Measurements from ENCODE around the gene ZNF516.

ZNF516 gene

DNA sequence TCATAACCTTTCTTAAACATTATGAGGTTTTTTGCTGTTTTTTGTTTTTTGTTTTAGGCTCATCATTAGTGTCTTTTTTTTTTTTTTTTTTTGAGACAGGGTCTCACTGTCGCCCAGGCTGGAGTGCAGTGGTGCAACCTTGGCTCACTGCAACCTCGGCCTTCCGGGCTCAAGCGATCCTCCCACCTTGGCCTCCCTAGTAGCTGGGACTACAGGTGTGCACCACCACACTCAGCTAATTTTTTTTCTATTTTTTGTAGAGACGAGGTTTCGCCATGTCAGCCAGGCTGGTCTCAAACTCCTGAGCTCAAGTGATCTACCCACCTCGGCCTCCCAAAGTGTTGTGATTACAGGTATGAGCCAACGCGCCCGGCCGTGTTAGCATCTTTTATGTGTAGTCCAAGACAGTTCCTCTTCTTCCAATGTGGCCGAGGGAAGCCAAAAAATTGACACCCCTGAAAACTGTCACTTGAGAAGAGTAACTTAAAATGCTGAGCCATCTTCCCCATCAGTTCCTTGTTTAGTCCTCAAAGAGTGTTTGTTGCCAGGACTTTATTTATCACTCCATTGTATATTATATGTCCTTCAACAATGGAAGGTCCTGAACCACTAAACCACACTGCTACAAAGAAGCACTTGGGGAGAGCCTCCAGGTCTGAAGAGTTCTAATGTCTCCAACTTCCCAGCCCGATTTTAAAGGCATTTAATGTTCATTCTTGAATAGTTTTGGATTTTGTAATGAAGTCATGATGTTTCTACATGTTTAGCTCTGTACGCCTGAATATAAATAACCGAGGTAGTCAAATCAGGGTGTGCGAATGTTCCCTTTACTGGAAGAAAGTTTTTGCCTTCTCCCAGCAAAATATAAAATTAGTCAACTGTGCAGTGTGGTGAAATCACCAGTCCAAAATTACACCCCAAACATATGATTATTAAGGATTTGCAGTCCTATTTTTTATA lies 26.4 kb downstream of the ZNF516 start:
- DNase-seq, result no peak

DNA sequence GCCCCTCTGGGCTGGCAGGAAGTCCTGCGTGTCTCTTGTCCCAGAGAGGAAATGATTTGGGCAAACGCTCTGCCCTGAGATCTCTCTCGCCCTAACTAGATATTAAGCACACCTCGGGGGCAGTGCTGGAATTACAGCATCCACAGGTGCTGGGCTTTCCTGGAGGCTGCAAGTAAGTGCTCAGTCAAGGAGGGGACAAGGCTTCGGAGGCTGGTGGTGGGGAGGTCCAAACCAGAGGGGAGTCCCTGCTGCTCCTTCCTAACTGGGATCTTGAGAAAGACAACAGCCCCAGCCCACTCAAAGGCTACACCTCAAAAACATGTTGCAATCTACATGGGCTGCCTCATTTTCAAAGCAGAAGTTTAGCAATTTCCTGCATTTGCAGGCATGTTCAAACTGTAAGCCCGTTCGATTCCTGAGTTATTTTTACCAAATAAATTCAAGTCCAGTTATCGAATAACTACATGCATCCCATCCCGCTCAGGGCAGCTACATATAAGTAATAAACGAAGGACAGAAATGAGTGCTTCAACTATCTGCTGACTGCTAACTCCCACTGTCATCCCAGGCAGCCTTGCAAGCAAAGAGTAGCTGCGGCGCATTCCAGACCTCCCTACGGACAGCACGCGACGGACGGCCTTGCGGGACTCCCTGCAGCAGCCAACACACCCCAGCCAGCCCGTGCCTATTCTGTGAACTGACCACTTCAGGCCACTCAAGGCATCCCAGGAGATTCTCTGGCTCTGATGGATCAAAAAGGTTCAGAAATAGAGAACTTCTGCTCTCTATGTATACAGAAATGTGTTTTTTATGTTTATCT lies 27.5 kb downstream of the ZNF516 start:
- no peak for DNase-seq

DNA sequence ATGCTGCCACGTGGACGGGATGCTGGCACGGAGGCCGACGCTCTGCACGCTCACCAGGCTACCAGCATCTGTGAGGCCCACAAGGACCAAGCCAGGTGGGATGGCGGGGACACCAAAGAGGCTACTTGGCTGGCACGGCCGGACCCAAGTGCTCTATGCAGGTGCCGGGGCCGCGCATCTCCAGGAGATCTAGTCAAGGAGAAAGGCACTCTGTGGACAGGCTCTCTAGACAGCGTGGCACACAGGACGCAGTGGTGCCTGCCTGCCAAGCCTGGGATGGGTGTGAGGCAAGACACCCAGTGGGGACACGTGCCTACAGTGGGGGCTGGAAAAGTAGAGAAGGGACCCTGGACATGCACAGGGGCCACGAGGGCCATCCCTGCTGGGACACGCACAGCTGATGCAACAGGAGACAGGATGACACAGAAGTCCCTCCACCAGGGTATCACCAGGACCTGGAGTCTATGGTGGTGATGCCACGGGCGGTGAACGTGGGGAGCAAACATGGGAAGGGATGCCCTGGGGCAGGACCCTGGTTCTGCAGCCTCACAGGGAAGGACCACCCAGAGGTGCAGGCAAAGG lies 28.5 kb downstream of the ZNF516 start:
- no peak for DNase-seq

DNA sequence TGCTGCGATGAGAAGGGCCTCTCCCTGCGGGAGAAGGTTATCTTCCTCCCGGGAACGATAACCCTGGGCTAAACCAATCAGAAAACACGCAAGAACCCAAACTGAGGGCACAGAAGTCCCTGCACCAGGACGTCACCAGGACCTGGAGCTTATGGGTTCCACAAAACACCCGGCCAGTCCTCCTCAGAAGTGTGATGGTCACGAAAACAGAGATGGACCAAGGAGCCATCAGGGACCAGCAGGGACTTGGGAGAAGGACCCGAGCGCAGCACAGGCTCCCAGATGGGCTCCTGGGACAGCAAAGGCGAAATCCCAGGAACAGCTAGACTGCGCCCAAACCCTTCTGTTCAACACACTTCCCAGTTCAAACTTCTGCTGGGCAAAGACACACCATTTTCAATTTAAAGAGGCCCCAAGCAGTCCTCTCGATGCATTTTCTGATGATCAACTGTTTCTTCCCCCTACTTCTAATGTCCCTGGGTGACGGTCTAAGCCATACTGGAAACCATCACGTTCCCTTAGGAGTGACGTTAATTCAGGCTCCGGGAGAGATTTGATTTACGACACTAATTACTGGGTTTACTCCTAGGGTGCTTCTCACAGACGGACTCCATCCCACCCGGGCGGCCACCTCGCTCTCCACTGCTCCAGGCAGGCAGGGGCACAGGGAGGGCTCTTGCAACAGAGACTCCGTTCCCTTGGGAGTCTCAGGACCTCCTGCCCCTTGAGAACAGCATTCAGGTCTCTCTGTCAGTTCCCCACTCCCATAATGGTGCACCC lies 29.2 kb downstream of the ZNF516 start:
- DNase-seq, result no peak

DNA sequence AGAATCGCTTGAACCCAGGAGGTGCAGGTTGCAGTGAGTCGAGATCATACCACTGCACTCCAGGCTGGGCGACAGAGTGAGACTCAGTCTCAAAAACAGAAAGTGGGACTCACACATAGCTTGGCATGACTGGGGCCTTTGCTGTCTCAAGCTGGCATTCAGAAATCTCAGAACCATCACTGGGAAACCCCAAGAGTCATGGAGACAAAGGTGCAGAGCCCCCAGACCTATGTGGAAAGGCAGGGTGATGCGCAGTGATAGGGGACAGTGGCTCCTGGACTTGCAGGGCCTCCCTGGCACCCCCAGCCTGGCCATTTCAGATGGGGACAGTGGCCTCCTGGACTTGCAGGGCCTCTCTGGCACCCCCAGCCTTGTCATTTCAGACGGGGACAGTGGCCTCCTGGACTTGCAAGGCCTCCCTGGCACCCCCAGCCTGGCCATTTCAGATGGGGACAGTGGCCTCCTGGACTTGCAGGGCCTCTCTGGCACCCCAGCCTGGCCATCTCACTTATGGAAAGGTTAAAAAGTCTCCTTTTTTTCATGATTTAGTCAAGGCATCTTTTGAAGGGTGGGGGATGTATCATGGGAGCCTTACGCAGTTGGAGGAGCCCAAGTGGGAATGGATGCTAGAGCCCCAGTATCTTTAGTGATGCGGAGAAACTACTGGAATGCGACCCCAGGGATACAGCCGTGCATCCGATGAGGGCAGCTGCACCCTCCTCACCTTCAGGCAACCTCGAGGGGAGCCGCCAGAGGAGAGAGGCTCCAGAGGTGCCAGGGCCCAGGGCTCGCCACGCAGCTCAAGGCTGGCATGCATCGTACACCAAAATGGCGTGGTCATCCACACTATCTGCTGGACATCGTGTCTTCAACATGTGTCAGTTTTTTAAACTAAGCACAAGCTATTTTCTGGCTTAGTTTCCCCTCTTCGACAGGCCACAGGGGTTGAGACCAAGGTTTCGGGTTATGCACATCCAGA lies 30.5 kb downstream of the ZNF516 start:
- no peak for DNase-seq

DNA sequence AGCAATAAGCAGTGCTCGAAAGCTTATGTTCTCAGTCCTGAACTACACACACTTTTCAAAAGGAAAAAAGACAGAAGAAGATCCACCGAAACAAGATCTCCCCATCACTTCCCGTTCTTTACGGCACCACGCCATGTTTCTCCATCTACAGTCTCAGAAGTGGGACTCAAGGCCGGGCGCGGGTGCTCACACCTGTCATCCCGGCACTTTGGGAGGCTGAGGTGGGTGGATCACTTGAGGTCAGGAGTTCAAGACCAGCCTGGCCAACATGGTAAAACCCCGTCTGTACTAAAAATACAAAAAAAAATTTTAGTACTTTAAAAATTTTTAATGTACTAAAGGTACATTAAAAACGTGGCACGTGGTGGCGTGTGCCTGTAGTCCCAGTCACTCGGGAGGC lies 31.2 kb downstream of the ZNF516 start:
- no peak for DNase-seq

DNA sequence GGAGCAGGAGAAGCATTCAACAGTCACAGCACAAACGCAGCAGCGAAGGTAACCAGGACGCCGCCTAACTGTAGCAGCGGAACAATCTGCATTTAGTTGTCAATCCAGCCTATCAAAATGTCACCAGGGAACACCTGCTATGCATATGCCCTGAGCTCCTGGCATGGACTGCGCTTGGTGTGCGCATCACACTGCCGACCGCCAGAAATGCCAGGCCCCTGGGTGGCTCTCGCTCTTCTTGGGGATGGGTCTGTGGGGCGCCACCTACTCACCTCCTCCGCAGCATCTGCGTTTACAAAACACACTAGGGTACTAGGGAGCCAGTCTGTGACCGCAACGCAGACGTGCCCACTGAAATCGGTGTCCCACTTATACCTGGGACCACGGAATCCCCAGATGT lies 31.7 kb downstream of the ZNF516 start:
- DNase-seq, result no peak

DNA sequence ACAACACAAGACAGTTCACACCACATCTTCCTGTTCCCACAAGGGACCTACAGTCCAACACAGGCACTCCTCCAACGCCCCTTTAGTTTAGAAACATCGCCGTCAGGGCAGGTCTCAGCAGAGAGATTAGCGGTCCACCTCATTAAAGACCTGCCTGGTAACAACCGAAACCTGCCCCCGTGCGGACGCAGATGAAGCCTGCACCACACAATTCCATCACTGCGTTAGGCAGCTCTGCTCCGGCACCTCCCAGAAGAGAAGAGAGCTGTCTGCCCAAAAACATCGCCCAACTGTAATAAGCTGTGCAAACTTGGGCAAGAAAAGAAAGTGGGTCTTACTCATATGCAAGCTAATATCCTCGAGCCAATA lies 32.7 kb downstream of the ZNF516 start:
- DNase-seq, result no peak

DNA sequence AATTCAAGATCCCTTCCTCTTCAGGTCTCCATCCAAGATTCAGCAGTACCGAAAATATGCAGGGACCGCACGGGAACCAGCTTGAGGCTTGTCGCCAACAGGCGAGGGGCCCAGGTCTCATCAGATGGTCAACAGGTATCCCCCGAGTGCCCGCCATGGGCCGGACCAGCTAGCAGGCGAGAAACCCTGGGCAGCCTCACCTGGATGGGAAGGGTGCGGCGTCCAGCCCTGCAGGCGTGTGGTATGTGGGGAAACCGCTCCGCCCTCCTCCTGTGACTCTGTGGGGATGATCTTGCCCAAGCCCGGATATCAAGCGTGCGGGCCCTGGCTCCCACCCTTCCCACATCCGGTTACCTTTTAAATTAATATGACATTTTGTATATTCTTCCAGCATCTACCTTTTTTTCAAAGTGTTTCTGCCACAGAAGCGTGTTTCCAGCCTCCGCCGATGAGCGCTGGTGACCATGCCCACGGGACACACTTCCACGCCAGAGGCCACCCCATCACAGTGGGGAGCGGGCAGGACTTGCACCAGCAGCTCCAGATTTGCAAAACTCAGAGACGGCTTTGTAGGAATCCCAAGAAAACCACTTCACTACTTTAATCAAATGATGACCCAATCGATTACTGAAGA lies 33.2 kb downstream of the ZNF516 start:
- no peak for DNase-seq

DNA sequence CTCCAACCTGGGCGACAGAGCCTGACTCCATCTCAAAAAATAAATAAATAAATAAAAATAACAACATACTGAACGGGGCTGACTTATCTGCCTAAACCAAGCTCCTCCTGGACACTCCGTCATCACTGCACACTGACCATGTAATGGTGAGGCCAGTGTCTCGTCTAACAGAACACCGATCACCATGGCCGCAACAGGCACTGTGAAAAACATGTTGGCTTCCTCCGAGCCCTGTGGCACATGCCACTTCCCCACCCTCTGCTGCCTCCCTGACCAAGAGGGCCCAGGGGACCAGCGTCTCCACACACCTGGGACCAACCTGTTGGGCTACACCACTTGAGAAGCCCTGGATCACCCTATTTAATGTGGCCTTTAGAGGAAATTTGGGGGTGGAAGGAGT lies 33.9 kb downstream of the ZNF516 start:
- no peak for DNase-seq

DNA sequence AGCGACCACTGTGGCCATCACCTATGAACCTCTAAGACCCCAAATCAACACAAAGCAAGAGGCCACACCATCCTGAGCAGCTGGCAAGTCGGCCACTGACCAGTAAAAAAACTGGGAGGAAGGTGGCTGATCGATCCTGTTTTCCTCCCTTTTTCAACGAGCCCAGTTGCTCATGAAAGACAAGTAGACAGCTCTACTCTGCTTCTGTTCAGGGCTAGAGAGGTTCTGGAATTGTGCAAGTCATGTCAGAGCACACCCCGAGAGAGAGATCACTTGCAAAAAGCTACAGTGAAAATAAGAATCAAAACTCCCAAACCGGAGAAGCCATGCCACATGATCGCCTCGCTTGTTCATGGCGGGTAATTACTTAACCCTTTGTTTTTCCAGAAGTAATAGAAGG lies 34.6 kb downstream of the ZNF516 start:
- no peak for DNase-seq

DNA sequence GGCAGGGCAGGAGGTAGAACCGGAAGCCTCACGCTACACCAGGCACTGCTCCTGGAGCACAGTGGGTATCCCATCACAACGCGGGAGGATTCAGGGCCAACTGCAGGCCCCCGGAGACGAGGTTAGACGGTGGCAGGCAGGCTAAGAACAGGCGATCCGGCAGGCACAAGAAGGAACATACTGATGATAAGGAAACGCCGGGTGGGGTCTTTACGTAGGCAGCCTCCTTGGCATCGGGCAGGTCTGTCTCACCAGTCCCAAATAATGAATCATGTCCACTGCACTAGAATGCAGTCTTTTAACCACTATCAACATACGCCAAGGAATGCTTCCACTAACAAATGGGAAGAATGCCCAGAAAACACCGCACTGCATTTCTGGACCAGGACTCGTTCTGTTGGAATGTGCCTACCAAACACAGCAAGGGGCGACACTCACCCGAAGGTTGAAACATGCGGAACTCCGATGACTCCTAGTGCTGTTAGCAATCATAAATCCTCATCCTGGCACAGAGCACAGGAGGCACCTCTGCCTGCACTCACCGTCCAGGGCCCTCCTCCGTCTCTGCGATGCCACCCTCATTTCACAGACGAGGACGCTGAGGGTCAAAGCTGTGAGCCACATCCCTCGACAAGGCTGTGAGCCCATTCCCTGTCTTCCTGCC lies 35.2 kb downstream of the ZNF516 start:
- no peak for DNase-seq

DNA sequence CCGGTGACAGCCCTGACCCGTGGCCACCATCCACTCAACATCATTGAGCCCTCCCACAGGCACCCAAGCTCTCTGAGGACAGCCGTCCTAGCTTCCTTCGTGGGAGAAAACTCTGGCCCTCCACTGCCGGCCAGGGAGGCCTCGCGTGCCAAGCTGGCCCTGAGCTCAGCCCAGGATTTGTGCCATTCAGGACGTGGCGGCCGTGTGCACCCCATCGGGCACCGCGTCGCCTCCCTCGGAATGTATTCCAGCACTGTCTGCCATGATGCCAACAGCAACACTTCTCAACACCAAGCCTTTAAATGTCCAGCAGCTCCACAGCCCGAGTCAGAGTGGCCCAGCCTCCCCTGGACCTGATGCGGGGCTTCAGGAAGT lies 35.7 kb downstream of the ZNF516 start:
- DNase-seq, result no peak

DNA sequence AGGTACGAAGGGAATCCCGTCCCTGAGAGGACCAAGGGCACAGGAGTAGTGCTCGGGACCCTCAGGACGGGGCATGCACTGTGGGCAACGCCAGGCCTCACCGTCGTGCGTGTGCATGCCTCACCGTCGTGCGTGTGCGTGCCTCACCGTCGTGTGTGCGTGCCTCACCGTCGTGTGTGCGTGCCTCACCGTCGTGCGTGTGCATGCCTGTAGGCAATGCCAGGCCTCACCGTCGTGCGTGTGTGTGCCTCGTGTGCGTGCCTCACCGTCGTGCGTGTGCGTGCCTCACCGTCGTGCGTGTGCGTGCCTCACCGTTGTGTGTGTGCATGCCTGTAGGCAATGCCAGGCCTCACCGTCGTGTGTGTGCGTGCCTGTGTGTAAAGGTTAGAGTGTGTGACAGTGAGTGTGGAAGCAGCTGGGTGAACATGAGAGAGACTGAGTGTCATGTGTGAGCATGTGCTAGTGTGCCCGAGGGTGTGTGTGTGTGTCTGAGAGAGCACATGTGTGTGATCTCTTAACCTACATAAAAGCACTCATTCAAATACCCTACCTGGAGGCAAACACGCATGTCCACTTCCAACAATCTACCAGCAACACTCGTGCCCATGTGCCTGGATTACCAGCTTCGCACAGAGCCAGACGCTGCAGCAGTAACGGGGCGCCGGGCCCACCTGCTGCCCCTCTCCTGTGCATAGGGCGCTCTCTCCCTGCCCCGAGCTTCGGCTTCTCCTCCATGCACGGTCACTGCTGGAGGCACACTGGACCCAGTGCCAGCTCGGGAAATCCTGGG lies 36.3 kb downstream of the ZNF516 start:
- DNase-seq, result no peak

DNA sequence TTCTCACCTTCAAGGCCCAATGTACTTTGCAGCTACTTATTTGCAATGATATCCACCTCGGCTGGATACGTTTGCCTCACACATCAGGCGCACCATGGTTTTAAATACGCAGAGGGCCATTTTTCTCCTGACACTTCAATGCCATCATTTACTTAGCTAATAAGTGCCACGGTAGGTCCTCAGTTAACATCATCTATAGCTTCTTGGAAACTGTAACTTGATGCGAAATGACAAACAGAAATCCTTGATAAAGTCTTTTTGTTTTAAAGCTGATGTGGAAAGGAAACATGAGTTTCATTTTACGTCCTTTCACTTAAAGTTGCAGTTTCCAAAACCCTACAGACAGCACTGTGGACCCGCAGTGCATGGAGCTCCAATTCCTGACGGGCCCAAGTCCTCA lies 37.1 kb downstream of the ZNF516 start:
- DNase-seq, result no peak

DNA sequence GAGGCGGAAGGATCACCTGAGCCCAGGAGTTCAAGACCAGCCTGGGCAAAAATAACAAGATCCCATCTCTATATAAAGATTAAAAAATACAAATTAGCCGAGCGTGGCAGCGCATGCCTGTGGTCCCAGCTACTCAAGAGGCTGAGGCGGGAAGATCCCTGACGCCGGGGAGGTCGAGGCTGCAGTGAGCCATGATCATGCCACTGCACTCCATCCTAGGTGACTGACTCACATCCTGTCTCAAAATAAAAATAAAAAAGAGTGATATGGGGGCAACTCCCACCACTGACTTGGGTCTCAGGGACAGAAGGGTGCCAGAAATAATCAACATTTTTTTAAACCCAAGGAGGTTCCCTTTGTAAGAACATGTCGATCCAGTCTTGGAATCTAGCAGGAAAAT lies 37.6 kb downstream of the ZNF516 start:
- no peak for DNase-seq

DNA sequence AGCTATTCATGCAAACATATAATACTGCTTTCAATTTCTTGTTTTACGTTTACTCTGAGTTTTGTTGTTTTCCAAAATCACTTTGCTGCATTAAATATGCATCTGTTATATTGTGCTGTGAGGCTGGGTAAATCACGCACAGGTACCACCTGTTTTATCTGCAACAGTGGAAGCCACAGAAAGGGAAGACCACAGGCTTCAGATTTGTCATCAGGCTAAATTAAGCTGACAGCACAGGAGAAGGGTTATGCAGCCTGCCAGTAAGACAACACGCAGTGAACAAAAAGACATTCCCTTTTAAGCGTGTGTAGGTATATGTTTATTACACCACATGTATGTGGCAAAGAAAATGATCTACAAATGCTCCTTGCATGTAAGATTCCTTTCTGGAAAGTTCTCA lies 38.2 kb downstream of the ZNF516 start:
- no peak for DNase-seq

DNA sequence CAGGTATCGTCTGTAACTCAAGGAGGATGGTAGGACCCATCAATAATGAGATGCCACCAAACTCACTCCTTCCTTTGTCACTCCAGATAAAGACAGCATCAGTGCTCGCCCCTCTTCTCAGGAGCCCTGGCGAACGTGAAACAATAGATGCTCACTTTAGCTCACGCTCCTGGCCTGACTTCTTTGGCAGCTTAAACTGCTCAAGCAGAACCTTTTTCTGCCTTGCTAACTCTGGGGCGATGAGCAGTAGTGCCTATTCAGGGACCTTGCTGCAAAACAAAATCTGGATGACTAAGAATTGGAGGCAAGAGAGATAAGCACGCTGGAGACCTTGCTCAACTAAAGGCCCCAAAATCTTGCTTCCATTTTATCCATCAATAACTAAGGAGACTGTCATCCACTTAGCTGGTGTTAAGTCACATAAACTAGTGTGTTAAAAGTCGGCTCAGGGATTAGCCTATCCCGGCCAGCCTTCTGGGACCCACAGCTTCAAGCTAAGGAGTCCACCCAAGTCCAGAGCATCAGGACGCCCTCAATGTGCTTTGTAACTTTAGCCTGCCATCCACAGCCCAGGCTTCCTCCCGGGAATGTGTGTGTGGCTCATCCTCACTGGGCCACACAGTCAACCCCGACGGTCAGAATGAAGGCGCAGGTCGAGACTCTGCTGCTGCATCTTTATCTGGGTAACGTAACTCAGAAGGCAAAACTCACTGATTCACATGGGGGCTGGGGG lies 38.9 kb downstream of the ZNF516 start:
- no peak for DNase-seq

Data from stimulated activated CD4-positive, alpha-beta T cell treated with anti-CD3 and anti-CD28 coated beads, Interleukin-1b, Interleukin-23, amount 100 ng/mL, for 48 hours (primary cell).